Prostate gland (tissue), 2 donors: ENCODE measurements around the gene ABCC9.

Experiments
- CTCF ChIP-seq, 4 experiments: fragments of 200-600 bp in 2 of 4; fragments of 450-650 bp in 2 of 4; sonication (generic) in 2 of 4; IDR thresholded peaks; 1 replicate in 3 of 4; 2 replicates in 1 of 4; pipeline ENCODE4 v1.5.1; 2016 to 2019; ENCODE audit warnings: antibody characterized with exemption in 4 of 4, mild to moderate bottlenecking in 2 of 4, moderate library complexity in 2 of 4
- POLR2A ChIP-seq: fragments of 450-650 bp; IDR thresholded peaks from one replicate; pipeline ENCODE4 v1.6.1; 2016; ENCODE audit warnings: antibody characterized with exemption, mild to moderate bottlenecking

- TF ChIP-seq CTCF (IDR thresholded peaks at IDR 0.05) (no peak), POLR2A (no peak)
Measured at GRCh38 chr12:21852251-21852650, 89.0 kb downstream of the ABCC9 start.
